K562 treated with DMSO at 1 percent for 48 hours (cell line): ENCODE results near the gene HSFX1. TPM values are rescaled to one million over a fixed set of nuclear protein-coding genes. Genes with fewer than 3 reads are reported as not detected.

Source experiments
- total RNA-seq: library from RNA; unstranded; fragments of 300-600 nt; gene quantifications from 2 replicates; pipeline ENCODE4 v1.2.3, GENCODE V29; 2022; ENCODE audit warnings: low replicate concordance; ENCODE audit errors: extremely low read depth

The HSFX1 gene
- total RNA-seq = not detected in 2 replicates

DNA sequence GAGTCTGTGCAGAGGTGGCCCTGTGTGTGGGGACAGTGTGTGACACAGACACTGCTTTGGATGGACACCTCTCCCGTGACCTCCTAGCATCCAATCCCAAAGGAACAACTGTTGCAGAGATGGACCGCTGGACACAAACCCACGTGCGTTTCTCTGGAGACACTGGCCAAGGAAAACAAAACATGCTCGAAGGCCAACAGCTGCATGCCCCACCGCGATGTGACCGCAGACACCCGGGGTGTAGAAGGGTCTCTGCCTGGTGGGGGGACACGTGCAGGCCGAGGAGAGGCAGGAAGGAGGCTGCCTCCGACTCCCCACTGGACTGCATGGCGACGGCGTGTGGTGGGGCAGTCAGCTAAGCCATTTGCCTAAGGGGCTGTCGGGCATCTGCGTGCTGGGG, at the start of gene HSFX1:
HSFX1 (plus strand) TSS at position 301 of the 400 bp plus-strand sequence. CDS start 614 bp downstream, outside the sequence.

DNA sequence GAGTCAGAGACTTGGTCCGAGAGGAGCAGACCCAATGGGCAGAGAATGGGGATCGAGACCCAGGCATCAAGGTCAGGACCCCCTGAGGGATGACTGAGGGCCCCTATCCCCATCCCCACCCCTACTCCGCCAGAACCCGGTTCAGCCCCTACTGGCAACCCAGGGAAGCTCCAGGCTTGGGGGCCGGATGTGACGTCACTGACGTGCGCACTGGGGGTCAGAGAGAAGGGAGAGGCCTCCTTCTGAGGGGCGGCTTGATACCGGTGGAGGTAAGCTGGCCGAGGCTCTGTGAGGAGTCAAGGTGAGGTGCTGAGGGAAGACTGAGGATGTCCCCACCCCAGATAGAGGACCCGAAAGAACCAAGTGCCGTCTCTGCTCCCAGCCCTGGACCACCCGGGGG, 7.9 kb downstream of the HSFX1 start, which contains the start of gene MAGEA9:
MAGEA9 (plus strand) TSS at position 204 of the 400 bp plus-strand sequence. CDS start 4,281 bp downstream, outside the sequence.

Other genes with a start within 250 kb of the HSFX1 start
- not detected in 2 replicates for gene EOLA1, start 233.1 kb upstream of the HSFX1 start, total RNA-seq
- not detected in 2 replicates for gene HSFX3, start 224.1 kb upstream of the HSFX1 start, total RNA-seq
- not detected in 2 replicates for gene MAGEA9B, start 186.6 kb upstream of the HSFX1 start, total RNA-seq
- gene HSFX2, start 178.8 kb upstream of the HSFX1 start, total RNA-seq = not detected in 2 replicates
- not detected in 2 replicates for gene TMEM185A, start 142.3 kb upstream of the HSFX1 start, total RNA-seq
- not detected in 2 replicates for gene MAGEA11, start 62.0 kb upstream of the HSFX1 start, total RNA-seq
- gene MAGEA9, start 7.9 kb downstream of the HSFX1 start, total RNA-seq = not detected in 2 replicates
- gene MAGEA8, start 107.1 kb downstream of the HSFX1 start, total RNA-seq = not detected in 2 replicates
- not detected in 2 replicates for gene HSFX4, start 155.5 kb downstream of the HSFX1 start, total RNA-seq
- gene EOLA2, start 164.4 kb downstream of the HSFX1 start, total RNA-seq = not detected in 2 replicates